ENCODE data around the gene IFTAP. TPM values are rescaled to one million over a fixed set of nuclear protein-coding genes. Genes with fewer than 3 reads are reported as not detected.

IFTAP gene
- total RNA-seq, 1 experiment from 2014 or later: 15.5 TPM

- BruUV-seq (replicated peaks): no TSS peak
Measured at GRCh38 chr11:36617543-36618362, 23.5 kb downstream of the IFTAP start.

GRCh38 chr11:36618363-36619047, 24.2 kb downstream of the IFTAP start:
- intact Hi-C loops (cut with micrococcal nuclease; ENCODE audit: unreplicated experiment): no loop called here
- H3K27me3 Mint-ChIP-seq (ENCODE audit: unreplicated experiment): no peaks in the 10 kb centered on the region
- no peaks in the 10 kb centered on the region for H3K9me3 Mint-ChIP-seq (ENCODE audit: low read depth, unreplicated experiment)
- H3K4me3 Mint-ChIP-seq (ENCODE audit: low read depth, unreplicated experiment): no peak overlapping the region
- no peak overlapping the region for H3K27ac Mint-ChIP-seq (ENCODE audit: unreplicated experiment)
- CTCF ChIA-PET: no interaction called here
- no peak for DNase-seq
- no TSS peak for BruUV-seq (replicated peaks)
- H3K4me1 Mint-ChIP-seq (ENCODE audit: low read depth, unreplicated experiment): no peaks in the 10 kb centered on the region
- no peaks in the 10 kb centered on the region for H3K36me3 Mint-ChIP-seq (ENCODE audit: insufficient read depth, unreplicated experiment)
- TF ChIP-seq CTCF (IDR thresholded peaks at IDR 0.05; ENCODE audit: unreplicated experiment): no peak

More at GRCh38 chr11:36617543-36618362, 23.5 kb downstream of the IFTAP start:
- no peak for TF ChIP-seq CTCF (IDR thresholded peaks at IDR 0.05; ENCODE audit: unreplicated experiment)
- no peak overlapping the region for H3K27ac Mint-ChIP-seq (ENCODE audit: unreplicated experiment)
- no peaks in the 10 kb centered on the region for H3K9me3 Mint-ChIP-seq (ENCODE audit: low read depth, unreplicated experiment)
- H3K4me1 Mint-ChIP-seq (ENCODE audit: low read depth, unreplicated experiment): no peaks in the 10 kb centered on the region
- H3K36me3 Mint-ChIP-seq (ENCODE audit: insufficient read depth, unreplicated experiment): no peaks in the 10 kb centered on the region
- no peaks in the 10 kb centered on the region for H3K27me3 Mint-ChIP-seq (ENCODE audit: unreplicated experiment)
- CTCF ChIA-PET: no interaction called here
- intact Hi-C loops (cut with micrococcal nuclease; ENCODE audit: unreplicated experiment): no loop called here
- DNase-seq: no peak
- H3K4me3 Mint-ChIP-seq (ENCODE audit: low read depth, unreplicated experiment): no peak overlapping the region

GRCh38 chr11:36619502-36619901, 25.2 kb downstream of the IFTAP start:
- BruUV-seq (replicated peaks): no TSS peak
- Mint-ChIP-seq H3K4me3 (ENCODE audit: low read depth, unreplicated experiment) (no peak overlapping the region), H3K36me3 (ENCODE audit: insufficient read depth, unreplicated experiment) (no peaks in the 10 kb centered on the region), H3K27me3 (ENCODE audit: unreplicated experiment) (no peaks in the 10 kb centered on the region), H3K27ac (ENCODE audit: unreplicated experiment) (no peak overlapping the region), H3K4me1 (ENCODE audit: low read depth, unreplicated experiment) (no peaks in the 10 kb centered on the region), H3K9me3 (ENCODE audit: low read depth, unreplicated experiment) (no peaks in the 10 kb centered on the region)
- DNase-seq: no peak
- TF ChIP-seq CTCF (IDR thresholded peaks at IDR 0.05; ENCODE audit: unreplicated experiment): no peak
- CTCF ChIA-PET: no interaction called here
- intact Hi-C loops (cut with micrococcal nuclease; ENCODE audit: unreplicated experiment): no loop called here

- CTCF ChIA-PET: no interaction called here
- Mint-ChIP-seq H3K4me1 (ENCODE audit: low read depth, unreplicated experiment) (no peaks in the 10 kb centered on the region), H3K36me3 (ENCODE audit: insufficient read depth, unreplicated experiment) (no peaks in the 10 kb centered on the region), H3K27ac (ENCODE audit: unreplicated experiment) (no peak overlapping the region), H3K9me3 (ENCODE audit: low read depth, unreplicated experiment) (no peaks in the 10 kb centered on the region), H3K27me3 (ENCODE audit: unreplicated experiment) (no peaks in the 10 kb centered on the region), H3K4me3 (ENCODE audit: low read depth, unreplicated experiment) (no peak overlapping the region)
- no peak for TF ChIP-seq CTCF (IDR thresholded peaks at IDR 0.05; ENCODE audit: unreplicated experiment)
- intact Hi-C loops (cut with micrococcal nuclease; ENCODE audit: unreplicated experiment): no loop called here
- BruUV-seq (replicated peaks): no TSS peak
- DNase-seq: no peak
Measured at GRCh38 chr11:36620246-36620645, 25.9 kb downstream of the IFTAP start.

All from Calu3 (cell line).